ENCODE measurements around the gene TDRD1.

The TDRD1 gene

DNA sequence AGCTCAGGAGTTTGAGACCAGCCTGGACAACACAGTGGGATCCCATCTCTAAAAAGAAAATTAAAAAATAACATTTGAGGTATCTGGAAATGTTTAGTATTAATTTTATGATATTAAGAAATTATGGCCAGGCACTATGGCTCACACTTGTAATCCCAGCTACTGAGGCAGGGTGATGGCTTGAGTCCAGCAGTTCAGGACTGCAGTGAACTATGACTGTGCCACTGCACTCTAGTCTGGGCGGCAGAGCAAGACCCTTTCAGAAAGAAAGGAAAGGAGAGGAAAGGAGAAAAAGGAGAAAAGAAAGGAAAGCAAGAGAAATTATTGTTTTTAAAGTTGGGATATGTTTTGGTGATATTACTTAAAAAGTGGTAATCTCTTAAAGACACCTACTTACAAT lies 2.6 kb upstream of the TDRD1 start:
- no peak for DNase-seq

DNA sequence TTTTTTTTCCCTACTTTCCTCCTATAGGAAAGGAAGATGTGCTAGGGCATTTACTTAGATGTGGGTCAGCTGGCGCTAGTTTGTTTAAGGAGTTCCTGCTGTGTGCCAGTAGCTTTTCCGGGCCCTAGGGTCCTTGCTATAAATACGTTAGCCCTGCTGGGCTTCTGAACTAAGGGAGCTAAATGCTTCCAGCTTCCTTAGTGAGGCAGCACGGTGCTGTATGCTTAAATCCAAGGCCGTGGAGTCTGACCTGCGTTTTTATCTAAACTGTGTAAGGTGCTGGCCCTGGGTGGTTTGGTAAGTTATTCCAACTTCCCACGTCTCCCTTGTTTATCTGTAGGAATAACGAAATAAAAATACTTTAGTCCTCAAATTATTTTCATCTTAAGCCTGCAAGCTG lies 594 bp downstream of the TDRD1 start:
- no peak for DNase-seq

DNA sequence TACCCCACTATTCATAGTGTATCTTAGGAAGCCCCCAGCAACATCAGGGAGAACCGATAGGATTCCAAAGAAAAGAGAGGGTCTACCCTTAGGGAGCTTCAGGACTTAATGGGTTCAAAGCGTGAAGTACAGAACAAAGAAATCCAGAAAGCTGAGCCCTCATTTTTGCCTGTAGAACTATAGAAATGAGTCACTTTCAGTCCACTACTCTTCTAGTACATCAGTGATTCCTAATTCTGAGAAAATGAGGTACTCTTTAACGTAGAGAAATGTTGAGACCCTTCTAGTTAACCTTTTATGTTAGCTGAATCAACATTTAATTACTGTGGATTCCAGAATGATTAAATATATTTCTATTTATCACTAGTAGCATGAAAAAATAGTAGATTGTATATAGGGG lies 1.8 kb downstream of the TDRD1 start:
- no peak for DNase-seq

DNA sequence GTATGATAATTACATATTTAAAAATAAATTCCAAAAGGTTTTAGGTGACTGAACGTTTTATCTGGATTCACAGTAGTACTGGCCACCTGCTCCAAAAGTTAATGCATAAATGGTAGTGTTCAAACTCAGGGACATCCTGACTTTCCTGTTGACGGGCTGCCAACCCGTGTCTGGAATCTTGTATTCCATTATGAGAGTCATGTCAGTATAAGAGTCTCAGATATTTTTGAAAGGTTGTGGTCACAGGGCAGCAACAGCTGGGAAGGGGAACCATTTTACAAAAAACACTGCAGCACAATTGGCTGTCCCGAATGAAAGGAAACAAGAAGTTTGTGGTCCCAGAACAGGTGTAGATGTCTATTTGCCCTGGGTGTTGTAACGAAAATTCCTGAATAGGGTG lies 2.8 kb downstream of the TDRD1 start:
- DNase-seq: no peak

DNA sequence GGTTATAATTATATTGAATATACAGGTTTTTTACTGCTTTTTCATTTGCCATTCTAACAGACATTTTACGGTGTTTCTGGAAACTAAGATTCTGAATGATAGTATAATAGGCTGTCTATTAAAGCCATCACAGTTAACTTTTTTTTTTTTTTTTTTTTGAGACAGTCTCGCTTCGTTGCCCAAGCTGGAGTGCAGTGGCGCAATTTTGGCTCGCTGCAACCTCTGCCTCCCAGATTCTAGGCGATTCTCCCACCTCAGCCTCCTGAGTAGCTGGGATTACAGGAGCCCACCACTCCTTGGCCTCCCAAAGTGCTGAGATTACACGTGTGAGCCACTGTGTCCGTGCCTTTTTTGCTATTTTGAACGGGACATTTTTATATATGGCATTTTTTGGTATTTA lies 4.4 kb downstream of the TDRD1 start:
- no peak for DNase-seq

DNA sequence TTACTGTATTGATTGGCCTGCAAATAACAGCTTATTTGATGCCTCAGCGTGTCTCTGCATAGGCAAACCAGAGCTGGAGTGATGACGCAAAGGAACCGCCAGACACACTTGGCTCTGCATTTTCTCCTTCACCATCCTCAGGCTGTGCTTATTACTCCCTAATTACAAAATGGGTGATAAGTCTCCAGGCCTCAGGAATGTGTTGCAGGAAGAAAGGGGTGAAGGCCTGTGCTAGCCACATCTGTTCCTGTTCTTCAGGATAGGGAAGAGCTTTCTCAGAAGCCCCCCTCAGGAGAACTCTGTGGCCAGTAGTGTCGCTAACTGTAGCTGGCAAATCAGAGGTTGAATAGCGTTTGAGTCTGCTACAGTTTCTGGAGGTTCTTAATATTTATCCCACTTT lies 5.1 kb downstream of the TDRD1 start:
- no peak for DNase-seq

DNA sequence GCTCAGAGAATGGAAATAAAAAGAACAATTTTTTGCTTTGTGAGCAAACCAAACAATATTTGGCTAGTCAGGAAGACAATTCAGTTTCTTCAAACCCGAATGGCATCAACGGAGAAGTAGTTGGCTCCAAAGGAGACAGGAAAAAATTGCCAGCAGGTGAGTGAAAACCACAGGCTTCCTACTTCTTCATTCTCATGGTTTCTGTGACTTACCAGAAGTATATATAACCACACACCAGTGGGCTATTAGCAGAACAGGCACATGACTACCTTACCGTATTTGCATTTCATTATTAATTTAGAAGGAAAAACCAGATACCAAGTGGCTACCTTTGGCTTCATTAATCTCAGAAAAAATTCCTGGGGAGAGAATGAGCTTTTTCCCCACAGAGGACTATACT lies 8.8 kb downstream of the TDRD1 start:
- no peak for DNase-seq

DNA sequence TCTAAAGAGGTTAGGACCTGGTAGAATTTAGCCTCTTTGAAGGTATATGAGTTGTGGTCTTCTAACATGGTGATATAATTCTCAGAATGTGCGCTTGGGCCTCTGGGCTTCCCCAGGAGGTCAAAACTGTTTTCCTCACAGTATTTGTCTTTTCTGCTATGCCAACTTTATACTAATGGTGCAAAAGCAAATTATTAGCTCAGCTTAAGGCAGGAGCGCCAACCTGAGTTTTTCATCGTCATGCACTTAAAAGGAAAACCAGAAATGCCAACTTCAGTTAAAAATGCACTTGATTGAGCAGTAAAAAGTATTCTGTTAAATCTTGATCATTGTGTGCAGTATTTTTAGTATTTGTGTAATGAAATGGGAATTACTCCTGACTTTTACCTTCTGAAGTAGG lies 9.7 kb downstream of the TDRD1 start:
- DNase-seq: no peak

DNA sequence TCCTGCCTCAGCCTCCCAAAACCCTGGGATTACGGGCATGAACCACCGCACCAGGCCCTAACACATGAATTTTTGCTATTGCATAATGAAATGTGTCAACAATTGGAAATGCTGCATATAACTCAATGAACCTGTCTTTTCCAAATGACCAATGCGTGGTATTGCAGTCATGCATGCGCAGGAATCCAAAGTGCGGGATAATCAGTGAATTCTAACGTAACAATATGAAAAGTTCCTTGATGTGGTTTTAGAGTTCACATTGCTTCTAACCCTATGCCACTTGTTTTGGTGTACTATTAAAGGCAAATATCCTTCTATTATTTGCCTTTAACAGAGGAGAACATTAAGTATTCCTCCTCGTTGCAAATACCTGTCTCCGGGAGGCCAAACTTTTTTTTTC lies 10.5 kb downstream of the TDRD1 start:
- DNase-seq: no peak

DNA sequence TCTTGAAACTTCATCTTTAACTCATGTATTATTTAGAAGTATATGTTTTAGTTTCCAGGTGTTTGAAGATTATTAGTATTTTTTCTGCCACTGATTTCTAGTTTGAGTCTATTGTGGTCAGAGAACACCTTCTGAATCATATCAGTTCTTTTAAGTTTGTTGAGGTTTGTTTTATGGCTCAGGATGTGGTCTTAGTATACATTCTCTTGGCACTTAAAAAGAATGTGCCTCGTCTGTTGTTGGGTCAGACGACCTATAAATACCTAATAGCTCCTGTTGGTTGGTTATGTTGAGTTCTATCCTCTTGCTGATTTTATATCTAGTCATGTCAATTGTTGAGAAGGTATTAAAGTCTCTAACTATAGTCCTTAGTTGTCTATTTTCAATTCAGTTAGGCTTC lies 15.9 kb downstream of the TDRD1 start:
- no peak for DNase-seq

DNA sequence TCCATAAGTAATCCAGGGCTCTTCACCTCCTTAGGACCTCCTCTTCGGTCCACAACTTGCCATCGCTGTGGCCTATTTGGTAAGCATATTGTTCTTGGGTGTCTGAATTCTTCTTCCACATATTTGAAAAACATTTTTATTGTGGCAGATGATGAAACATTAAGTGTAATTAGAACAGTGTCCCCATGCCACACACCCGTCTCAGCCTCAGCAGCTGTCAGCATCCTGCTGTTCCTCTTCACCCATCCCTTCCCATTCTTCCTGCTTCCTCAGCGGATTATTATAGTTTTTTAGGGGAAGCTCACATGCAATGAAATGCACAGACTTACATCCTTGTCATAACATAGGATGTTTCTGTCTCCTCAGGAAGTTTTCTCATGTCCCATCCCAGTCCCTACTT lies 20.1 kb downstream of the TDRD1 start:
- DNase-seq: no peak

DNA sequence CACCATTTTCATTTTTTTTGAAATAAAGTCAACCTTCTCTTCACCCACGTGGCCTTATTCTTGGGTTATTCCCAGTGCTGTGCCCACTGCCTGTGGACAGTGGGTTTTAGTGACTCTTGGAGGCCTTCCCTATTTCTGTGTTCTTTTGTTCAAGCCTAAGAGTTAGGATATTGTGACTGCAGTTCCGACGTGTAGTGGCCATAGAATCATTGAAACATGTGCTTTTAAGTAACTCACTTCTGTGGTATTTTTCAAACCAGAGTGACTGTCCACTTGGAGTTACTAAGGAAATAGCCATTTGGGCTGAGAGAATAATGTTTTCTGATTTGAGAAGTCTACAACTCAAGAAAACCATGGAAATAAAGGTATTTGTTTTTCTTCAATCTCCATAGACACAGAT lies 23.7 kb downstream of the TDRD1 start:
- DNase-seq: no peak

DNA sequence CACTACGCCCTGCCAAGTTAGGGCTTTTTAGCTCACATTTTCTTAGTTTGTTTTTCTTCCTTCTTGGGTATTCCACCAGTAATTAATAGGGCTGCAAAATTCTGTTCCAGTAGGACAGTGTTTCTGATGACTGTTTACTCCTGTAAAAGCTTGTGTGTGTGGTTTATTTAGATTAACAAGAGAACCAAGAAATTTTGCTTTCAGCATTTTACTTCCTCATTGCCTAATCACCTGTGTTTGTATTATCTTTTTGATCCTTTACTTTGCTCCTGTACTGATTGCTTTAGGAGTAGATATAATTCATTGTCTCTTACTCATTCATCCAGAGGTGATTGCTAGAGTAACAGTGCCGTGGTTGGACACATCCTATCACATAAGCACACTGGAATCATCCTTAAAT lies 27.7 kb downstream of the TDRD1 start:
- DNase-seq: no peak

DNA sequence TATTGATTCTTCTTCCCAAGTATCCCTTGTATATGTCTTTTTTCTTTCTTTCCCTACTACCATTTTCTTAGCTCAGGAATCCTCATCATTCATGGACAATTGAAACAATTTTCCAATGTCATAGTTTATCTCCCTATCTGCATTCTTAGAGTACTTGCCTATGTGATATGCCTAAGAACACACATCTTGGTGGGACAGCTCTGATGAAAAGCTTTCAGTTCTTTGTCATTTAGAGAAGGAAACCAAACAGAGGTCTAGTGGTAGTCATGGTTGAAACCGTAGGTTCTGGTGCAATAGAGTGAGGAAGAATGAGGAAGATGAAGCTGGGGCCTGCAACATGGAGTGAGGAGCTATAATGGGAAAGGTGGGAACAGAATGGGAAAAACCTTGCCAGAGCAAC lies 28.2 kb downstream of the TDRD1 start:
- DNase-seq: no peak

DNA sequence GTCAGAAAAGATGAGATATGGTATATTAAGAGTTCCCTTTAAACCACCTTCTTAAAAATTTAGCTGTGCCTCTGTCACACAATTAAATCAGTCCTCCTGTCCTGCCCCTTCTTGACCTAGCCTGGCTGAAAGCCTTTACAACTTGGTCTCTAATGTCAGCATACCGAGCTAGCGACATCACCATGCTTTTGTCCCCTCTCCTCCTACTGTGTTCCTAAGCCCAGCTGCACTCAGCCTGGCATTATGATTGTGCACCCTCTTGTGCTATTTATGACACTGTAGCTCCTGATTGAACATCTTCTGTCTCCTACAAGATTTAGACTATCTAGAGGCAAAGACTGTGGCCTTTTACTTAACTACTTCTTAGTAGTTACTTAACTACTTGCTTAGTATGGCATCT lies 29.2 kb downstream of the TDRD1 start:
- no peak for DNase-seq

DNA sequence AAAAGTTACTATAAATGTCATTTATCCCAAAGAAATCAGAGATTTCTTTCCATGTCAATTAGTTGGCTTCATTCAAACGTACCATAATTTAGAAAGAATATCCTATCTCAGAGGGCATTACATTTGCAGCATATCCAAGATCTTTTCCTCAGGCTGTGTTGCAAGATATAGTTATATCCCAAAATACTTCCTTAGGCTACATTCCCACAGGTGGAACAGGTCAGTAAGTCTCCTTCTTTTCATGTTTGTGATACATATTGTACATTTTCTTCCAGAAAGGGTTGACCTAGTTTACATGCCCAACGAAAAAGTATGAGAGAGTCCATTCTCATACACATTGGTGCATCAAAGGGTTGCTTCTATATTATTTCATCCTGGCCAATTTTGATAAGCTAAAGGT lies 33.0 kb downstream of the TDRD1 start:
- no peak for DNase-seq

DNA sequence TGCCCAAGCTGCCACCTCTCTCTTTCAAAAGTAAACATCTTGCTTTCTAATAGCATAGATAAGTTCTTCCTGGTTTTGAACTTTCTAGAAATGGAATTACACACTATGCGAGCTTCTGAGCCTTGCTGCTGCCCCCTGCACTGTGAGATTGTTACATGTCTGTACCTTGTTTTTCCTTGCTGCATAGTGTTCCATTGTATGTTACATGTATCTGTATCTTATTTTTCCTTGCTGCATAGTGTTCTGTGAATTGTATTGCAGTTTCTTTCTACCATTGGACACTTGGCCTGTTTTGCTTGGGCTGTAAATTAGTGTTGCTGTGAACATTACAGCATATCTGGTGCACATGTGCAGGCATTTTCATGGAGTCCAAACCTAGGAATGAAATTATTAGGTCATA lies 35.9 kb downstream of the TDRD1 start:
- no peak for DNase-seq

DNA sequence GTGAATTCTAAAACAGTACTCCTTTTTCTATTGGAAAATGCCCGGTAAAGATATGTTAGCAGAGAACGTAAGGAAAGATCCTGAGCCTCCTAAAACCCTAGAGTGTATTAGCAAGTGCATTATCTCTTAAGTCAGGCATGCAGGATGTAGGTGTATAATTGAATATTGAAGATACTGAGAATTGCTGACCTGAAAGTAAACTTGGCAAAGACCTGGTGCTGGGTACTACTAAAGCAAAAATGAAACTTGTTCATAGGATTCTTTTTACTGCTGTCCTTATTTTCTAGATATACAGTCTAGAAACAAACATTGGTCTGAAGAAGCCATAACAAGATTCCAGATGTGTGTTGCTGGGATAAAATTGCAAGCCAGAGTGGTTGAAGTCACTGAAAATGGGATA lies 41.1 kb downstream of the TDRD1 start:
- DNase-seq: no peak

DNA sequence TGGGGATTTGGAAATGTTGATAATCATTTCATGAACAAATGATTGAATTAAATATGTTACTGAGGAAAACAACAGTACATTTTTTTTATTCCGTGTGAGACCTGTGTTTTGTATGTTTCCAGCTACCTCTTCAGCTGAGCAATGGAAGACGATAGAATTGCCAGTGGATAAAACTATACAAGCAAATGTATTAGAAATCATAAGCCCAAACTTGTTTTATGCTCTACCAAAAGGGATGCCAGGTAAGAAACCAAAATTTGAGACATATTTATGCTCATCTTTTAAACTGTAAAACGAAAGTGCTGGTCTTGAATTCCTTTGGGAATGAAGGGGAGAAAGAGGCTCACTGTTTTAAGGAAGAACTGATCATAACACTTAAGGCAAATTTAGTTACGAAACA lies 42.1 kb downstream of the TDRD1 start:
- DNase-seq: no peak

DNA sequence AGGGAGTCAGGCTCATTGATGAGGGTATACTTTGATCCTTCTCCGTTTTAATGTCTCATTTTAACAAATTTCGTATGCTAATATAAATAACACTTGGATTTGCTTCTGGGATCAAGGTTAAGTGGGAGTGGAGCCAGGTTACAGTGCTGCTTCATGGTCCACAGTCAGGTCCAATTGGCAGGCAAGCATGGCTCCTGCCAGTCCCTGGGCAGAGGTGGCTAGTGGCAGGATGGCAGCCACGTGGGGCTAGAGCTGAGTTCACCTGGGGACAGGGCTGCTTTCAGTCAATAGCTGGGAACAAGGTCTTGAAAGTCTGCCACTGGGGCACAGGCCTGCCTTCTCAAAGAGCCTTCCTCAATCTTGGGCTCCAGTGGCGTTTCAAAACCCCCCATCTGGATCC lies 43.9 kb downstream of the TDRD1 start:
- no peak for DNase-seq

DNA sequence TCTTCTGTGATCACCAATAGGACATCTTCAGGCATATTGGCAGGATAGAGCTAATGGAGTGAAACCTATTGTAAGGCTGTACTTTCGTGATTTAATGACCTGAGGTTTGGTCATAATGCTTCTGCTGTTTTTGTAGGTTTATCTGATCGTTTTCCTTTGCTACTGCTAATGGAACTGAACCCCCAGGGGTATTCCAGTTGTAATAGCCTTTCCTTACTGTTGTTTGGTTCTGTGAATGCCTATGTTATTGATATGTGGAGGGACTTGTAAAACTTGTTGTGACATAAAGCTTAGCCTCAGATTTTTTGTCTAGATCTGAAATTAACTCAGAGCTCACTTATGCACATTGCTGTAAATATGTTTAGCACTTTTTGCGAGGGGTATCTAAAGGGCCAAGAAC lies 49.0 kb downstream of the TDRD1 start:
- no peak for DNase-seq

DNA sequence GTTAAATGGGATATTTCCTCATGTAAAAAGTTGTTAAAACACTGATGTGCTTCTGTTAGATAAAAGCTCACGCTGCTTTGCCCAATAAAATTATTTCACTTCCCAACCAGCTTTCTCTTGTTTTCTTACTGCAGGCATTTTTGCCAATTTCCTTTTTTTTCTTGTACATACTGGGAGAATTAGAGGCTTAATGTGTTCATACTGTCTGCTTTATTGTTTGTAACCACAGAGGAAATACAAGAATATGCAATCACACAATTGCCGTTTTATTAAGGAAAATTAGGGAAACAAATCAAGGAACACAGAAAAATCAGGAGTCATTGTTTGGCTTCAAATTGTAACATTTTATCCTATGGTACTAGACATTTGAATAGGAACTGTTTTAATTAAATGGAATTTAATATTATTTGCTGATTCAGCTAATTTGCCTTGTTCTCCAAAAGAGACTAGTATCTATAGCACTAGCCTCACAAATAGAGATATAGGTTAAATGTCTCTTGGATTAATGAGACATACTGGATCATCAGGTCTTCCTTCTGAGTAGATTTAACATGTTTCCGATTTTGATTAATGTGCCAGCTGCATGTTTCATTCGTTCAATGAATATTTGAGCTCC lies 53.5 kb downstream of the TDRD1 start:
- no peak for DNase-seq

DNA sequence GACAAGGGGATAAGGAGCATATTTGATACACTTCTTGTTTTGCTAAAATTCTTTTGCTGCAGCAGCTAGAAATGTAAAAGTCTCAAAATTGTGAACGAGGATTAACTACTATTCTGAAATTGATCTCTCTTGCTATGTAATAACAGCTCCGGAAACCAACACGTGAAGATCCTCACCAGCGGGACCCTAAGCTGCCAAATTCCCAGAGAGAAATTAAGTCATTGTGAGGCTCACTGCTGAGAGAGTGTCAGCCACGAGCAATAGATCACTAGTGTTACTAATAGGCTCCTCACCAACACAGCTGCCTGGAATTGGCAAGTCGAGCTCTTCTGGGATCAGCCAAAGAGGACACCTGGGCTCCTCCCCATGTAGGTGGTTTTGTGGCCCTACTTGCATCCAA lies 54.3 kb downstream of the TDRD1 start:
- no peak for DNase-seq

DNA sequence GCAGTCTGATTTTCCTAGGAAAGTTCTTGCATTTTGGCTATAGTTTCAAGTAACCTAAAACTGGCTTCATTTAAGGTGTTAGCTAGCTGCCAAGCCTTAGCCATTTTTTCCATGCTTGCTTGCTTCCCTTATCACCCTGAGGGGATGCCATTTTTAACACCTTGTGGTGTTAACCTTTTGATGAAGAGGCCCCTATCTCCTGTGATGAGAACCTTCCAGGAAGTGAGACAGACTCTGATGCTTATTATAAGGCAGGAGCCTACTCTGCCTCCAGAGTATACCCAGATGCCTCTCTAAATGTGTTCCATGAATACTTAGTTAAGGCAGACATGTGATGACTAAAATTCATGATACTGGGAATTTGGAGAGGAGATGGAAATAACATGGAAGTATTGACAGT lies 55.0 kb downstream of the TDRD1 start:
- DNase-seq: no peak
